Endothelial cell of hepatic sinusoid (primary cell): Measurements from ENCODE around the gene MCM3AP.
"Not testable (repeated sequence)": the region's sequence is repeated elsewhere in the genome, so short reads cannot be mapped to it uniquely, and the experiment has no call there.

Experiments
- in situ Hi-C: cut with HindIII; loops from 2 replicates; pipeline ENCODE4 v1.10.0; 2017; ENCODE audit warnings: low sequenced_read_pairs

MCM3AP gene

GRCh38 chr21:46207006-46207919 lies 78.1 kb downstream of the MCM3AP start:
- in situ Hi-C loops = no loop called here

GRCh38 chr21:46206163-46207005 lies 79.0 kb downstream of the MCM3AP start:
- in situ Hi-C loops = no loop called here

GRCh38 chr21:46205766-46206162 lies 79.6 kb downstream of the MCM3AP start:
- in situ Hi-C loops = no loop called here

GRCh38 chr21:46205166-46205565 lies 80.2 kb downstream of the MCM3AP start:
- in situ Hi-C loops = no loop called here

GRCh38 chr21:46203203-46203600 lies 82.2 kb downstream of the MCM3AP start:
- in situ Hi-C loops = no loop called here

- in situ Hi-C loops = no loop called here
Measured at GRCh38 chr21:46202592-46203202, 82.7 kb downstream of the MCM3AP start.

- in situ Hi-C loops = not testable (repeated sequence)
Measured at GRCh38 chr21:46200877-46201803, 84.3 kb downstream of the MCM3AP start.

GRCh38 chr21:46199436-46200373 lies 85.7 kb downstream of the MCM3AP start:
- in situ Hi-C loops = no loop called here

GRCh38 chr21:46196733-46197132 lies 88.7 kb downstream of the MCM3AP start:
- in situ Hi-C loops = no loop called here

GRCh38 chr21:46195595-46196195 lies 89.7 kb downstream of the MCM3AP start:
- in situ Hi-C loops = no loop called here

GRCh38 chr21:46194374-46195334 lies 90.8 kb downstream of the MCM3AP start:
- in situ Hi-C loops = no loop called here

GRCh38 chr21:46193829-46194373 lies 91.5 kb downstream of the MCM3AP start:
- in situ Hi-C loops = no loop called here

GRCh38 chr21:46191686-46192575 lies 93.5 kb downstream of the MCM3AP start:
- in situ Hi-C loops = no loop called here

GRCh38 chr21:46191257-46191685 lies 94.1 kb downstream of the MCM3AP start:
- in situ Hi-C loops = no loop called here

GRCh38 chr21:46190491-46191131 lies 94.8 kb downstream of the MCM3AP start:
- in situ Hi-C loops = no loop called here

GRCh38 chr21:46189959-46190490 lies 95.4 kb downstream of the MCM3AP start:
- in situ Hi-C loops = no loop called here
